HG02763 (cell line): ENCODE measurements around the gene FBXO7.

Experiments used
- ATAC-seq: cut with Tn5 transposase; IDR thresholded peaks from one replicate; pipeline ENCODE4 v1.9.1; 2021; ENCODE audit warnings: mild to moderate bottlenecking, moderate library complexity; ENCODE audit not compliant: unreplicated experiment

Gene FBXO7

DNA sequence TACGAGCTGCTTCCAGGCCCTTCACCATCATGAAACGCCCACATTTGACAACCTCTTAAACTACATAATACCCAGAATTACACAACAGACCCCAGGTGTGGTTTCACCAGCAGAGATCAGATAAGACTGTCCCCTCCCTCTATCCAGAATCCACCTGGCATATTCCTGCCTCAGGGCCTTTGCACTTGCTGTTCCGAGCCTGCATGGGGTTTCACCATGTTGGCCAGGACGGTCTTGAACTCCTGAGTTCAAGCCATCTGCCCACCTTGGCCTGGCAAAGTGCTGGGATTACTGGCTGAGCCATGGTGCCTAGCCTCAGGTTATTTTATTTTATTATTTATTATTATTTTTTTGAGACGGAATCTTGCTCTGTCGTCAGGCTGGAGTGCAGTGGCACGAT is 73.4 kb downstream of the FBXO7 start:
- no peak for ATAC-seq
